Caki2 (cell line): ENCODE results near the gene GATA3. TPM values are rescaled to one million over a fixed set of nuclear protein-coding genes. Genes with fewer than 3 reads are reported as not detected.

Source experiments
- DNase-seq: peaks from one replicate; pipeline ENCODE4 v3.0.0-alpha.2; 2015; ENCODE audit warnings: low read depth
- in situ Hi-C: cut with HindIII; loops from 2 replicates; pipeline ENCODE4 v1.10.0; 2016; ENCODE audit warnings: low sequenced_read_pairs, low pct_unique_long_range_greater_than_20kb, mixed read lengths
- total RNA-seq: library from RNA; depleted of rRNA; stranded (reverse); fragments of >200 nt; shearing (Covaris generic); gene quantifications from 2 replicates; pipeline ENCODE4 v1.2.3, GENCODE V29; 2014; ENCODE audit warnings: low replicate concordance

Gene GATA3
- total RNA-seq, 1 experiment from 2014 or later = 0.34 TPM

GRCh38 chr10:8075282-8076260 lies 21.1 kb downstream of the GATA3 start:
- in situ Hi-C loops = no loop called here
- DNase-seq = no peak

GRCh38 chr10:8076933-8077332 lies 22.4 kb downstream of the GATA3 start:
- DNase-seq = no peak
- in situ Hi-C loops = no loop called here

- in situ Hi-C loops = no loop called here
- DNase-seq = no peak
Observed at GRCh38 chr10:8078027-8078426, 23.5 kb downstream of the GATA3 start.

GRCh38 chr10:8079126-8079525 lies 24.6 kb downstream of the GATA3 start:
- in situ Hi-C loops = no loop called here
- DNase-seq = no peak

GRCh38 chr10:8084799-8085198 lies 30.3 kb downstream of the GATA3 start:
- DNase-seq = no peak
- in situ Hi-C loops = no loop called here

GRCh38 chr10:8085251-8085650 lies 30.8 kb downstream of the GATA3 start:
- in situ Hi-C loops = no loop called here

GRCh38 chr10:8086315-8086714 lies 31.8 kb downstream of the GATA3 start:
- in situ Hi-C loops = no loop called here
- no peak for DNase-seq

More at GRCh38 chr10:8085251-8085650, 30.8 kb downstream of the GATA3 start:
- DNase-seq = no peak

GRCh38 chr10:8088504-8088903 lies 34.0 kb downstream of the GATA3 start:
- no peak for DNase-seq
- in situ Hi-C loops = no loop called here

- in situ Hi-C loops = no loop called here
Observed at GRCh38 chr10:8092428-8092827, 37.9 kb downstream of the GATA3 start.

GRCh38 chr10:8095959-8096358 lies 41.5 kb downstream of the GATA3 start:
- in situ Hi-C loops = no loop called here
- no peak for DNase-seq

More at GRCh38 chr10:8092428-8092827, 37.9 kb downstream of the GATA3 start:
- no peak for DNase-seq

GRCh38 chr10:8096931-8097330 lies 42.4 kb downstream of the GATA3 start:
- in situ Hi-C loops = no loop called here
- DNase-seq = no peak

GRCh38 chr10:8100366-8100765 lies 45.9 kb downstream of the GATA3 start:
- DNase-seq = no peak
- in situ Hi-C loops = no loop called here

- in situ Hi-C loops = no loop called here
- DNase-seq = no peak
Observed at GRCh38 chr10:8102708-8103401, 48.4 kb downstream of the GATA3 start.

- DNase-seq = no peak
- in situ Hi-C loops = no loop called here
Observed at GRCh38 chr10:8103543-8103942, 49.1 kb downstream of the GATA3 start.

- in situ Hi-C loops = no loop called here
- DNase-seq = no peak
Observed at GRCh38 chr10:8104005-8104404, 49.5 kb downstream of the GATA3 start.

- in situ Hi-C loops = no loop called here
- no peak for DNase-seq
Observed at GRCh38 chr10:8104721-8105120, 50.2 kb downstream of the GATA3 start.

- in situ Hi-C loops = no loop called here
- no peak for DNase-seq
Observed at GRCh38 chr10:8105932-8106331, 51.4 kb downstream of the GATA3 start.

- in situ Hi-C loops = no loop called here
- no peak for DNase-seq
Observed at GRCh38 chr10:8112230-8112905, 57.9 kb downstream of the GATA3 start.

- no peak for DNase-seq
- in situ Hi-C loops = no loop called here
Observed at GRCh38 chr10:8112942-8113442, 58.5 kb downstream of the GATA3 start.
